BJ (cell line): ENCODE measurements around the gene PRDM2. TPM values are rescaled to one million over a fixed set of nuclear protein-coding genes. Genes with fewer than 3 reads are reported as not detected.
A peak's percentile ranks its signal among the peaks of the same experiment; 100 is the strongest.

Experiments
- CTCF ChIA-PET: fragments of 350-600 bp; formaldehyde crosslinking; extraction: SDS; loops from one replicate; lab custom pipeline; 2021; ENCODE audit warnings: antibody characterized with exemption, inconsistent platforms; lab: Yijun Ruan, JAX
- POLR2A ChIA-PET: fragments of 300-600 bp; sonication (Branson Sonifier 250); formaldehyde crosslinking; extraction: SDS; loops from one replicate; lab custom pipeline; 2021; ENCODE audit warnings: antibody characterized with exemption; lab: Charles Lee
- DNase-seq: peaks from one replicate; pipeline ENCODE4 v3.0.0-alpha.2; 2011; ENCODE audit warnings: low read depth
- H3K27me3 ChIP-seq: 2 replicates; pipeline ENCODE4 v1.6.0; 2011; ENCODE audit warnings: low read length; ENCODE audit not compliant: control insufficient read depth, insufficient read depth
- H3K36me3 ChIP-seq: 2 replicates; pipeline ENCODE4 v1.5.1; 2011; ENCODE audit warnings: low read length; ENCODE audit not compliant: control insufficient read depth, insufficient read depth
- H3K4me3 ChIP-seq: 2 replicates; pipeline ENCODE4 v1.5.1; 2011; ENCODE audit warnings: low read depth, mild to moderate bottlenecking, control low read depth, low read length
- CTCF ChIP-seq: IDR thresholded peaks from 2 replicates; pipeline ENCODE4 v1.5.1; 2011; ENCODE audit warnings: low read depth, mild to moderate bottlenecking, control low read depth, inconsistent platforms, low read length, moderate library complexity; ENCODE audit not compliant: insufficient read depth
- polyA plus RNA-seq: library from polyadenylated mRNA; depleted of rRNA; stranded (reverse); fragments of >200 nt; gene quantifications from 2 replicates; pipeline ENCODE4 v1.2.3, GENCODE V29; 2011

Gene PRDM2
- polyA plus RNA-seq, 1 experiment = 9.6 TPM

- ChIA-PET CTCF (interaction anchor here (1.3 kb wide), 1 partner anchor 12 kb away, joined by 4 read pairs; no protein-coding TSS in a partner anchor), POLR2A (no interaction called here)
- Histone ChIP-seq H3K4me3 (no peak overlapping the region), H3K27me3 (no peaks in the 10 kb centered on the region), H3K36me3 (no peaks in the 10 kb centered on the region; the same call in 1 of the 2 replicates)
- no peak for DNase-seq
- TF ChIP-seq CTCF = no peak
Observed at GRCh38 chr1:13808729-13809131, 108.7 kb downstream of the PRDM2 start.

- Histone ChIP-seq H3K36me3 (no peaks in the 10 kb centered on the region; the same call in 1 of the 2 replicates), H3K27me3 (no peaks in the 10 kb centered on the region), H3K4me3 (no peak overlapping the region)
- POLR2A ChIA-PET = no interaction called here
- CTCF ChIA-PET = no interaction called here
- DNase-seq = no peak
- no peak for TF ChIP-seq CTCF
Observed at GRCh38 chr1:13809461-13810159, 109.6 kb downstream of the PRDM2 start.

- CTCF ChIA-PET = interaction anchor here (1.1 to 3.0 kb wide), 5 partner anchors 8 to 150 kb away, joined by 3 to 13 read pairs (median 9); no protein-coding TSS in a partner anchor
- no peaks in the 10 kb centered on the region; the same call in 1 of the 2 replicates for H3K36me3 ChIP-seq
- no peak for TF ChIP-seq CTCF
- no peak for DNase-seq
- POLR2A ChIA-PET = no interaction called here
- no peak overlapping the region for H3K4me3 ChIP-seq
- no peaks in the 10 kb centered on the region for H3K27me3 ChIP-seq
Observed at GRCh38 chr1:13812456-13813397, 112.7 kb downstream of the PRDM2 start.

GRCh38 chr1:13813398-13814012 is 113.5 kb downstream of the PRDM2 start:
- DNase-seq = no peak
- POLR2A ChIA-PET = no interaction called here
- peak; percentile 74 for TF ChIP-seq CTCF
- Histone ChIP-seq H3K27me3 (no peaks in the 10 kb centered on the region), H3K4me3 (no peak overlapping the region), H3K36me3 (no peaks in the 10 kb centered on the region; the same call in 1 of the 2 replicates)
- CTCF ChIA-PET = interaction anchor here (0.7 to 3.0 kb wide), 9 partner anchors 8 to 150 kb away, joined by 3 to 13 read pairs (median 4); no protein-coding TSS in a partner anchor
